ENCODE results near the gene UQCRHL. TPM values are rescaled to one million over a fixed set of nuclear protein-coding genes. Genes with fewer than 3 reads are reported as not detected.

Gene UQCRHL
- total and polyA plus RNA-seq, 2 donors (not counting 1 experiment from before 2014, with no cell fraction given) = 0.98 to 1.8 TPM

- Histone ChIP-seq H2AFZ (ENCODE audit: insufficient read depth, low read depth, low read length, poor library complexity, severe bottlenecking) (no peak overlapping the region), H3K27ac (ENCODE audit: low read length in 2 of 2) (no peak overlapping the region), H3K27me3 (replicated peaks in 1 of 4; ENCODE audit: control extremely low read depth in 1 of 4, control insufficient read depth in 3 of 4, insufficient read depth in 4 of 4, low read length in 3 of 4) (peaks cover 0 to 2% (median 0%) of the 10 kb centered on the region in 4 experiments), H4K20me1 (ENCODE audit: control insufficient read depth, insufficient read depth, low read length, poor library complexity, severe bottlenecking) (no peaks in the 10 kb centered on the region), H3K9ac (ENCODE audit: low read length) (no peak overlapping the region), H3K9me3 (ENCODE audit: control extremely low read depth in 1 of 3, control insufficient read depth in 2 of 3, insufficient read depth in 1 of 3, low read length in 2 of 3) (no peaks in the 10 kb centered on the region), H3K4me3 (ENCODE audit: control extremely low read depth in 1 of 5, extremely low read depth in 1 of 5, insufficient read depth in 1 of 5, low read depth in 2 of 5, low read length in 4 of 5) (no peak overlapping the region), H3K4me1 (ENCODE audit: control insufficient read depth in 2 of 2, insufficient read depth in 2 of 2, low read length in 2 of 2) (no peaks in the 10 kb centered on the region), H3K36me3 (replicated peaks in 1 of 2; ENCODE audit: control extremely low read depth in 1 of 2, control insufficient read depth in 1 of 2, extremely low read depth in 1 of 2, insufficient read depth in 2 of 2, low read length in 1 of 2) (no peaks in the 10 kb centered on the region), H3K4me2 (replicated peaks; ENCODE audit: low read depth, low read length, poor library complexity, severe bottlenecking) (no peak overlapping the region), H3K79me2 (ENCODE audit: control insufficient read depth, insufficient read depth, low read length) (no peaks in the 10 kb centered on the region)
- Mint-ChIP-seq H3K27ac (no peak overlapping the region), H3K27me3 (peaks cover 7% of the 10 kb centered on the region), H3K9me3 (ENCODE audit: insufficient read depth) (no peaks in the 10 kb centered on the region), H3K4me3 (no peak overlapping the region), H3K4me1 (no peaks in the 10 kb centered on the region)
- ChIA-PET POLR2A (no interaction called here), CTCF (interaction anchor here (1.6 kb wide), 1 partner anchor 7 kb away, joined by 8 read pairs; no protein-coding TSS in a partner anchor)
- TF ChIP-seq CTCF (IDR thresholded peaks at IDR 0.05) (no peak), EZH2 (IDR thresholded peaks at IDR 0.05; ENCODE audit: borderline replicate concordance, insufficient read depth, low read depth, low read length, poor library complexity, severe bottlenecking) (no peak)
- DNase-seq = no peak
- 94% methylated on average over 10 of the region's 14 CpGs for WGBS (ENCODE audit: insufficient coverage)
- intact Hi-C loops (cut with micrococcal nuclease) = no loop called here
- no peak for ATAC-seq (ENCODE audit: low read depth)
Observed at GRCh38 chr1:15797614-15798390, 9.6 kb downstream of the UQCRHL start.

GRCh38 chr1:15796086-15796462 is 11.4 kb downstream of the UQCRHL start:
- no peak overlapping the region for H3K4me3 ChIP-seq (ENCODE audit: control extremely low read depth in 1 of 5, extremely low read depth in 1 of 5, insufficient read depth in 1 of 5, low read depth in 2 of 5, low read length in 4 of 5)
- no peaks in the 10 kb centered on the region for H3K9me3 ChIP-seq (ENCODE audit: control extremely low read depth in 1 of 3, control insufficient read depth in 2 of 3, insufficient read depth in 1 of 3, low read length in 2 of 3)
- Mint-ChIP-seq H3K4me1 (peaks cover 2% of the 10 kb centered on the region), H3K4me3 (no peak overlapping the region), H3K9me3 (ENCODE audit: insufficient read depth) (no peaks in the 10 kb centered on the region), H3K27ac (no peak overlapping the region), H3K27me3 (peaks cover 3% of the 10 kb centered on the region)
- ATAC-seq (ENCODE audit: low read depth) = no peak
- H3K9ac ChIP-seq (ENCODE audit: low read length) = no peak overlapping the region
- H3K4me2 ChIP-seq (replicated peaks; ENCODE audit: low read depth, low read length, poor library complexity, severe bottlenecking) = no peak overlapping the region
- DNase-seq = no peak
- H2AFZ ChIP-seq (ENCODE audit: insufficient read depth, low read depth, low read length, poor library complexity, severe bottlenecking) = no peak overlapping the region
- intact Hi-C loops (cut with micrococcal nuclease) = no loop called here
- no peak overlapping the region for H3K27ac ChIP-seq (ENCODE audit: low read length in 2 of 2)
- ChIA-PET POLR2A (no interaction called here), CTCF (interaction anchor here (0.6 to 3.9 kb wide), 9 partner anchors 9 to 554 kb away, joined by 3 to 11 read pairs (median 4); no protein-coding TSS in a partner anchor)
- TF ChIP-seq EZH2 (IDR thresholded peaks at IDR 0.05; ENCODE audit: borderline replicate concordance, insufficient read depth, low read depth, low read length, poor library complexity, severe bottlenecking) = no peak
- TF ChIP-seq CTCF (IDR thresholded peaks at IDR 0.05) = no peak
- no peaks in the 10 kb centered on the region for H3K79me2 ChIP-seq (ENCODE audit: control insufficient read depth, insufficient read depth, low read length)
- no peaks in the 10 kb centered on the region for H4K20me1 ChIP-seq (ENCODE audit: control insufficient read depth, insufficient read depth, low read length, poor library complexity, severe bottlenecking)
- no peaks in the 10 kb centered on the region for H3K36me3 ChIP-seq (replicated peaks in 1 of 2; ENCODE audit: control extremely low read depth in 1 of 2, control insufficient read depth in 1 of 2, extremely low read depth in 1 of 2, insufficient read depth in 2 of 2, low read length in 1 of 2)
- peaks cover 0 to 2% (median 0%) of the 10 kb centered on the region in 4 experiments for H3K27me3 ChIP-seq (replicated peaks in 1 of 4; ENCODE audit: control extremely low read depth in 1 of 4, control insufficient read depth in 3 of 4, insufficient read depth in 4 of 4, low read length in 3 of 4)
- peaks cover 3 to 5% of the 10 kb centered on the region in 2 donors for H3K4me1 ChIP-seq (ENCODE audit: control insufficient read depth in 2 of 2, insufficient read depth in 2 of 2, low read length in 2 of 2)
- WGBS (ENCODE audit: insufficient coverage) = 100% methylated on average over 1 of the region's 2 CpGs
